GM21526 (cell line): ENCODE data around the gene PNPLA6.
A peak's percentile ranks its signal among the peaks of the same experiment; 100 is the strongest.

Experiments
- ATAC-seq: cut with Tn5 transposase; IDR thresholded peaks from one replicate; pipeline ENCODE4 v1.9.1; 2021; ENCODE audit warnings: moderate library complexity; ENCODE audit not compliant: unreplicated experiment, low FRiP score

Gene PNPLA6

GRCh38 chr19:7535047-7535997, at the start of gene PNPLA6:
PNPLA6 (plus strand) TSS chr19:7535717; CDS start chr19:7535789, 72 bp downstream.
- peak; percentile 61 for ATAC-seq

DNA sequence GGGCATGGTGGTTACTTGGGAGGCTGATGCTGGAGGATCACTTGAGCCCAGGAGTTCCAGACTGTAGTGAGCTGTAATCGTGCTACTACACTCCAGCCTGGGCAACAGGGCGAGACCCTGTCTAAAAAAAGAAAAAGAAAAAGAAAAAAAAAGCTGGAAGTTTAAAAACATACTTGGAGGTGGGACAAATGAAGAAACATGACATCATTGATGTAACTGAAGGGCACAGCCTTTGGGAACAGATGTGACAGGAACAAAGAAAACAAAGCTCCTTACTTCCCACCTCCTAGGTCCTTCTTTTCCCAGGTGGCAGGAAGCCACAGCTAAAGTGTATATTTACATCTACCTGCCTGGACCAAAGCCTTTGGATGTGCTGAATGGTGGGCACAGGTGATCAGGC, 48.6 kb upstream of the PNPLA6 start:
- no peak for ATAC-seq

GRCh38 chr19:7488736-7489353, 46.7 kb upstream of the PNPLA6 start, which contains the start of gene PEX11G:
PEX11G (minus strand) TSS chr19:7489035; CDS start chr19:7489010, 25 bp downstream.
- peak; percentile 65 for ATAC-seq

- no peak for ATAC-seq
These were observed 45.9 kb upstream of the PNPLA6 start for GRCh38 chr19:7489609-7490044.

GRCh38 chr19:7492142-7492541, 43.4 kb upstream of the PNPLA6 start:
- ATAC-seq: no peak

- ATAC-seq: no peak
These were observed 43.0 kb upstream of the PNPLA6 start for GRCh38 chr19:7492558-7492957.

GRCh38 chr19:7494416-7495098, 41.0 kb upstream of the PNPLA6 start:
- ATAC-seq: no peak

DNA sequence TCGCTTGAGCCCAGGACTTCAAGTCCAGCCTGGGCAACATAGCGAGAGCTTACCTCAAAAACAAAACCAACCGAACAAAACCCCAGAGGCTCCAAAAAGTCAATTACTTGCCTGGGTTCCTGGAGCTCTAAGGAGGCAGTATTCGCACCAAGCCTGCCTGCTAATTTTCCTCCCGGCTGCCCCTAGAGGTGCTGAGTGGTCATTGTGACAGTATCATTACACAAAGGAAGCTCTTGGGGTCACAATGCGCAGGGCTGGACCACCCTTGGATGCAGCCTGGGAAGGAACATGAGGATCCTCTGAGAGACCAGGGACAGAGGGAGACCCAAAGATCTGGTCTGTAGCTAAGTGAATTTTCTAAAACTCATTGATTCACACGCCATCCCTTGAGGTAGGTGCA, 38.2 kb upstream of the PNPLA6 start:
- ATAC-seq: no peak

GRCh38 chr19:7500811-7501450, 34.6 kb upstream of the PNPLA6 start:
- no peak for ATAC-seq

DNA sequence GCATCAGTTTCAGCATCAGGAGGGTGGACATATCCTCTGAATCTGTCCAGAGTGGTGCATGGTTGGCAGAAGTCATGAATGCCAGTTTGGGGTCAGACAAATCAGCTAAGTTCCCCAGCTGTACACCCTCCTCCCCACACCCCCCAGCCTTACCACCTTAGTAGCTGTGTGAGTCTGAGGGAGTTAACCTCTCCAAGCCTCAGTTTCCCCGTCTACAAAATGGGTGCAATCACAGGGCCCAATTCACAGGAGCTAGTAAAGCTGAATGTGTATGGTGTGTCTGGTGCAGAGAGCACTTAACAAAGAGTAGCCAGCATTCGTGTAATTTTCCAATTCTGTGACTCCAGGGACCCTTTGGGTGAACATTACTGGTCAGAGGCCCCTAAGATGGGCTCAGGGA, 33.0 kb upstream of the PNPLA6 start:
- no peak for ATAC-seq

DNA sequence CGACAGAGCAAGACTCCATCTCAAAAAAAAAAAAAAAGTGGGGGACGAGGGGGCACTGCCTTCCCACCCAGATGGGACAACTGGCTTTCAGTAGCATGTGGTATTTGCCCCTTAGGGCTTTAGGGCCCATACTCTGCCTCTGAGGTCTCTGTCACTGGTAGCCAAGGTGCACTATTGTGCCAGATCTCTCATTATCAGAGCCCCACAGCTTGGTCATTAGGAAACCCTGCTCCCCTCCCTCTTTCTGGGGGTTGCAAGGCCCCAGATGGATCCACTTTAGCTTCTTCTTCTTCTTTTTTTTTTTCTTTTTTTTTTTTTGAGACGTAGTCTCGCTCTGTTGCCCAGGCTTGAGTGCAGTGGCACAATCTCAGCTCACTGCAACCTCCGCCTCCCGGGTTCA, 30.8 kb upstream of the PNPLA6 start:
- ATAC-seq: no peak

GRCh38 chr19:7505288-7505681, 30.2 kb upstream of the PNPLA6 start:
- ATAC-seq: no peak

- ATAC-seq: no peak
These were observed 29.7 kb upstream of the PNPLA6 start for GRCh38 chr19:7505682-7506384.

GRCh38 chr19:7506385-7507328, 28.9 kb upstream of the PNPLA6 start:
- ATAC-seq: no peak

GRCh38 chr19:7507884-7508283, 27.6 kb upstream of the PNPLA6 start:
- ATAC-seq: no peak

GRCh38 chr19:7509625-7510024, 25.9 kb upstream of the PNPLA6 start:
- ATAC-seq: no peak

- no peak for ATAC-seq
These were observed 23.1 kb upstream of the PNPLA6 start for GRCh38 chr19:7512400-7512851.

- no peak for ATAC-seq
These were observed 21.5 kb upstream of the PNPLA6 start for GRCh38 chr19:7513809-7514642.
